Measurements from ENCODE around the gene PKD1L1. TPM values are rescaled to one million over a fixed set of nuclear protein-coding genes. Genes with fewer than 3 reads are reported as not detected.

Gene PKD1L1
- total RNA-seq, 1 donor from 2014 or later: 0.58 TPM

GRCh38 chr7:47877336-47877735 is 70.9 kb downstream of the PKD1L1 start:
- DNase-seq (ENCODE audit: low spot score): peak; percentile 85

GRCh38 chr7:47875998-47876744 is 72.1 kb downstream of the PKD1L1 start:
- DNase-seq (ENCODE audit: low spot score): peak; percentile 65

- no peak for DNase-seq (ENCODE audit: low spot score)
Measured at GRCh38 chr7:47875406-47875805, 72.9 kb downstream of the PKD1L1 start.

- DNase-seq (ENCODE audit: low spot score): peak; percentile 28
Measured at GRCh38 chr7:47873762-47874161, 74.5 kb downstream of the PKD1L1 start.

- DNase-seq (ENCODE audit: low spot score): no peak
Measured at GRCh38 chr7:47867286-47867685, 81.0 kb downstream of the PKD1L1 start.

GRCh38 chr7:47866120-47866519 is 82.1 kb downstream of the PKD1L1 start:
- DNase-seq (ENCODE audit: low spot score): no peak

GRCh38 chr7:47852330-47853245 is 95.7 kb downstream of the PKD1L1 start:
- no peak for DNase-seq (ENCODE audit: low spot score)

- DNase-seq (ENCODE audit: low spot score): no peak
Measured at GRCh38 chr7:47847207-47847606, 101.1 kb downstream of the PKD1L1 start.

- peak; percentile 28 for DNase-seq (ENCODE audit: low spot score)
Measured at GRCh38 chr7:47846138-47846836, 102.0 kb downstream of the PKD1L1 start.

- no peak for DNase-seq (ENCODE audit: low spot score)
Measured at GRCh38 chr7:47844311-47844710, 104.0 kb downstream of the PKD1L1 start.

GRCh38 chr7:47843291-47843690 is 105.0 kb downstream of the PKD1L1 start:
- no peak for DNase-seq (ENCODE audit: low spot score)

- DNase-seq (ENCODE audit: low spot score): no peak
Measured at GRCh38 chr7:47839381-47839780, 108.9 kb downstream of the PKD1L1 start.

GRCh38 chr7:47837826-47838225 is 110.4 kb downstream of the PKD1L1 start:
- no peak for DNase-seq (ENCODE audit: low spot score)

GRCh38 chr7:47836503-47837202 is 111.6 kb downstream of the PKD1L1 start:
- no peak for DNase-seq (ENCODE audit: low spot score)

- no peak for DNase-seq (ENCODE audit: low spot score)
Measured at GRCh38 chr7:47836080-47836479, 112.2 kb downstream of the PKD1L1 start.

GRCh38 chr7:47833211-47833610 is 115.1 kb downstream of the PKD1L1 start:
- no peak for DNase-seq (ENCODE audit: low spot score)

- no peak for DNase-seq (ENCODE audit: low spot score)
Measured at GRCh38 chr7:47832105-47832715, 116.1 kb downstream of the PKD1L1 start.

- no peak for DNase-seq (ENCODE audit: low spot score)
Measured at GRCh38 chr7:47830015-47830414, 118.3 kb downstream of the PKD1L1 start.

- no peak for DNase-seq (ENCODE audit: low spot score)
Measured at GRCh38 chr7:47827871-47828270, 120.4 kb downstream of the PKD1L1 start.

- no peak for DNase-seq (ENCODE audit: low spot score)
Measured at GRCh38 chr7:47827351-47827756, 120.9 kb downstream of the PKD1L1 start.

GRCh38 chr7:47826754-47827153 is 121.5 kb downstream of the PKD1L1 start:
- no peak for DNase-seq (ENCODE audit: low spot score)
